RKO (cell line): ENCODE measurements around the gene NVL.
"Not testable (repeated sequence)": the region's sequence is repeated elsewhere in the genome, so short reads cannot be mapped to it uniquely, and the experiment has no call there.

Experiments used
- DNase-seq: peaks from one replicate; pipeline ENCODE4 v3.0.0-alpha.2; 2016; ENCODE audit warnings: low spot score

Gene NVL

DNA sequence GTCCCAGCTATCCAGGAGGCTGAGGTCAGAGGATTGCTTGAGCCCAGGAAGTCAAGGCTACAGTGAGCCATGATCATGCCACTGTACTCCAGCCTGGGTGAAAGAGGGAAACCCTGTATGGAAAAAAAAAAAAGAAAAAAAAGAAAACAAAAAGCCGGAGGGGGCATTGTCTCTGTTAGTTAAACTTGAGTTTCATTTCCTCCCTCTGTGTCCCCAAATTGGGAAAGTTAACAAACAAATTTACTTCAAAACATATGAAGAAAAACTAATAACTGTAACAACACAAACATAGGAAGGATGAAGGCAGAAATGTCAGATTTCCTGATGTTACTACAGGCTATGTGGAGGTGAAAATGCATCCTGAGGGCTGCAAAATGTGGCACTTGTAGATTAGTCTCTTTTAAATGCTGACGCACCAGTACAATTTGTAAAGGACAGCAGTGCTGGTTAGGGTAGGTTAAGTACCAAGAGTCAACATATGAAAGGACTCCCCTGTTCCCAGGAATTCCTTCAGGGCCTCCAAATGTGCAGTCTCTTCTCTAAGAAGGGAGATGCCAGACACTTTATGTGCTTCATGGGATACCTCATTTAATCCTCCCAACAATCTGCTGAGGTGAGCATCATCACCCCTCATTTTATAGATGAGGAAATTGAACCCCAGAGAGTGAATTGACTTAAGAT lies 94.0 kb downstream of the NVL start:
- no peak for DNase-seq

DNA sequence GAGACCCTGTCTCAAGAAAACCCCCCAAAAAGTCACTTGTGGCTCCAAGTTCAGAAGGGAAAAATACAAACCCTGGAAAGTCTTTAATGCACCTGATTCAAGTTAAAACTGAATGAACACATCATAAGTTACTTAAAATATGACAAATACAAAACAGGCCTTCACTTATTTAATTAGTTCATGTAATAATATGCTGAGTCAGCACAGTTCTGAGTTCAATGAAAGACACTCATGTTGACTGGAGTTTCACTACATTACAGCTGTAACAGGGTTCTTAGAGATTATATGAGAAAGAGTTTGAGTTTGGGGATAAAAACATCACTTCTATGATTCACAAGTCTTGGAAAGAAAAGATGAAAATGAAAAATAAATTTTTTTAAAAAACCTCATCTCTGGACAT lies 96.0 kb downstream of the NVL start:
- no peak for DNase-seq

DNA sequence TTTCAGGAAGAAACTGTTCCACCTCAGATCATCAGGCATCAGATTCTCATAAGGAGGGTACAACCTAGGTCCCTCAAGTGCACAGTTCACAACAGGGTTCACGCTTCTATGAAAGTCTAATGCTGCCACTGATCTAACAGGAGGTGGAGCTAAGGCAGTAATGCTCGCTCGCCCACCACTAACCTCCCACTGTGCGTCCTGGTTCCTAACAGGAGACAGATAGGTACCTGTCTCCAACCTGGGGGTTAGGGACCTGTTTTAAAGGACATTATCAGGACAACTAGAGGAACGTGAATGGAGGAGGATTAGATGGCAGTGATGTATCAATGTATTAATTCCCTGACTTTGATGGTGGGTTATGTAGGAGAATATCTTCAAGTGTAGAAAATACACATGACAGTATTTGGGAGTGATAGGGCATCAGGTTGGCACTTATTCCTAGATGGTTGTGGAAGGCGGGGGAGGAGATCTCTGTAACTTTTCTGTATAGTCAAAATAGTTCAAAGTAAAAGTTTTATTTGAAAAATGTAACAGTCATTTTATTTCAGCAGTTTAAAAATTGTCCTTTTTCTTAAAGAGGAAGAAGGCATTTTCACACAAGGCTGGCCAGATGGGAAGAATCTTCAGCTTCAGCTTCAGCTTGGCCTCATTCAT lies 103.0 kb downstream of the NVL start:
- DNase-seq: no peak

DNA sequence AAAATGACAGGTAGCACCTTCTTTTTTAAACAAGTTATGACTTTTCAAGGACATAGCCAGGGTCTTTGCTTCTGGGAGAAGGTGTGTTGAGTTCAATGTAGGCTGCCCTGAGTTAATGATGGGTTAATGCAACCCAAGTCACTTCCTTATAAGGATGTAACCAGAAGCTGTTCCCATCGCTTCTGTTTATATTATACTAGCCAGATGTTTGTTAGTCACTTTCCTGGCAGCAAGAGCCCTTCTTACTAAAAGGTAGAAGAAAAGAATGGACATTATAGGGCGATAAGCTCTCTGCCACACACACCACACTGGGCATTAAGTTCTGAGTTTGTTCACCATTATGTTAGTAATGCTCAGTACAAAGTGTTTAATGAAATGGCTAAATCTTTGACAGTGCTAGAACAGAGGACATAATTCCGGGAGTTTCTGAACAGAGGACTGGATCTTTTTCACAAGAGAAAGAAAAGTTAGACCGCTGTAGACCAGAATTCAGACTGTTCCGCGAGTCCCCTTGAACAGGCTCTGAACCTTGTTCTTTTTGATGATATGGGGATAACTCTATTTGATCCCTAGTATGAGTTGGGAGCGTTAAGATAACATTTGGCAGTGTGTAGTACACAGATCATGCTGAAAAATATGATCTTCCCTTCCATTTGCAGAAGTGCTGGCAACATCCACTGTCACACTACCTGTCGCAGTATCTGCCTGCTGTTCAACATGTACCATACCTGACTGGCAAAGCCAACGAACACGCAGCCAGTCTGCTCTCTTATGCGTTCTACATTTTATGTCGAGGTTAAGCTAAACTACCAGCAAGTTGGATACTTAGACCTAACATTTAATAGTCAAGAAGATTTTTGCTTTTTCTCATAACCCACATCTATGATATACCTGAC lies 105.9 kb downstream of the NVL start:
- peak; percentile 50 for DNase-seq

DNA sequence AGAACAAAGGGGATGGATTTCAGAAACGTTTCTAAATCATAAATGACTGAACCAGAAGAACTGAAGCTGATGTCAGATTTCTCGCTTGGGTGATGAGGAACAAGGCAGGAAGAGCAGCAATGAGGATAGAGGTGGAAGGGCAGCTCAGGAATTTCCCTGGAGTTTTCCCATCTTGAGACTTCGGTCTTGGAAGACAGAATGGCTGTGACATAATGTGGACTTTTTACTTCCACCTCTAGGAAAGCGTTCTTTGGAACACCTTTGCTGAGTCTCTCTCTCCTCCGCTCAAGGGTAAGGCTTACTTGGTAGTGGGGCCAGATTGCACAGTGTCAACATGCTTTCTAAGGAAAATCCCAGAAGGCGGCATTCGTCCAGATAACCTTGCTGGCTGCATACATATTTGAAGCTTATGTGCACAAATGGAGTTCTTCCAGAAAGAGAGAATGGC lies 110.3 kb downstream of the NVL start:
- no peak for DNase-seq

DNA sequence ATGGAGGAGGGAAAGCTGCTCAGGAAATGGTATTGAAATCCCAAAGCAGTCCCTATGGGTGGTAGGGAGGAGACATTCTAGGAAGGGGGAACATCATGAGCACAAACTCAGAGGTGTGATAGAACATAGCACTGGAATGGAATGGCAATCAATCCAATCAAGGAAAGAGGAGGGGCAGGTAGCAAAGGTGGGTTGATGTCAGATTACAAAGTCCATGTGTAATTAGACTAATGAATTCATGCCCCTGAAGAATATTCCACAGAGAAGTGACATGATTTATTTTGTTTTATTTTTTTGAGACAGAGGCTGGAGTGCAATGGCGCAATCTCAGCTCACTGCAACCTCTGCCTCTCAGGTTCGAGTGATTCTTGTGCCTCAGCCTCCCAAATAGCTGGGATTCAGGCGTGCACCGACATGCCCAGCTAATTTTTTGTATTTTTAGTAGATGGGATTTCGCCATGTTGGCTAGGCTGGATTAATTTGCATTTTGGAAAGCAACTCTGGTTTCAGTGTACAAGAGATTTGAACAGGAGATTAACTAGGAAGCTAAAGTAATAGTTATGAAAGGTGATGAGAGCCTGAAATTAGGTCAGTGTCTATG lies 110.9 kb downstream of the NVL start:
- no peak for DNase-seq

DNA sequence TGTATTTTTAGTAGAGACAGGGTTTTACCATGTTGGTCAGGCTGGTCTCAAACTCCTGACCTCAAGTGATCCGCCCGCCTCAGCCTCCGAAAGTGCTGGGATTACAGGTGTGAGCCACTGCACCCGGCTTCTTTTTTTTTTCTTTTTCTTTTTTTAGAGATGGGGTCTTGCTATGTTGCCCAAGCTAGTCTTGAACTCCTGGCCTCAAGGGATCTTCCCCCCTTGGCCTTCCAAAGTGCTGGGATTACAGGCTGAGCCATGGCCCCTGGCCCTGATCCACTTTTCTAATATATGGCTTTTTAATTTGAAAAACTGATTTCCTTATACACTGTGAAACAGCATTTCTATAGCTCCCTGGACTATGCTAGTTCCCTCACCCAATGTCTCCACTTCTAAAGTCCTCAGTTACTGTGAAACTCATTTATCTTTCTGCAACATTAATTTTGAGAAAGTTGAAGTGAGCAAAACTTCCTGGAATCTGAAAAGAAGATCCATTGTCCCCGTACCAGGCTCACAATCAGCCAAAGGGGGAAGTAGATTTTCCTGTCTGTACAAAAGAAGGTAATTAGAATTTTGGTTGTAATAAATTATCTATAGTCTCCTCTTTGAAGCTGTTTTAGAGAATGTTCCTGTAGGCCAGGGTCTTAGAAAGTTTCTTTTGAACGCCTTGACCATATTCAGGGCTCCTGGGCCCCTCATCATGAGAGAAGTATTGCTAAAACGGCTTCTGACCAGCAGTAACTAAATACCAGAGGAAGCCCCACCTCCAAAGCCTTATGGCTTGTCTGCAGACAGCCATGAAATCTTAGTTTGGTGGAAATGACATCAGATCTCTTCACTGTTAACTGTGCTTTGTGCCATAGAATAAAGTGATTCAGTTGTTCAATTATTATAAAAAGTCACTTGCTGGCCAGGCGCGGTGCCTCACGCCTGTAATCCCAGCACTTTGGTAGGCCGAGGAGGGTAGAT lies 112.0 kb downstream of the NVL start:
- no peak for DNase-seq

DNA sequence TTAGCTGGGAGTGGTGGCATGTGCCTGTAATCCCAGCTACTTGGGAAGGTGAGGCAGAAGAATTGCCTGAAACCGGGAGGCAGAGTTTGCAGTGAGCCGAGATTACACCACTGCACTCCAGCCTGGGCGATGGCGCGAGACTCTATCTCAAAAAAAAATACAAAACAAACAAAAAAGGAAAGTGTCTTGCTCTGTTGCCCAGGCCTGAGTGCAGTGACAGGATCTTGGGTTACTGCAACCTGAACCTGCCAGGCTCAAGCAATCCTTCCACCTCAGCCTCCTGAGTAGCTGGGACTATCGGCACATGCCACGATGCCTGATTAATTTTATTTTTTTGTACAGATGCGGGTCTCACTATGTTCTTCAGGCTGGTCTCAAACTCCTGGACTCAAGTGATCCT lies 113.6 kb downstream of the NVL start:
- DNase-seq: no peak

DNA sequence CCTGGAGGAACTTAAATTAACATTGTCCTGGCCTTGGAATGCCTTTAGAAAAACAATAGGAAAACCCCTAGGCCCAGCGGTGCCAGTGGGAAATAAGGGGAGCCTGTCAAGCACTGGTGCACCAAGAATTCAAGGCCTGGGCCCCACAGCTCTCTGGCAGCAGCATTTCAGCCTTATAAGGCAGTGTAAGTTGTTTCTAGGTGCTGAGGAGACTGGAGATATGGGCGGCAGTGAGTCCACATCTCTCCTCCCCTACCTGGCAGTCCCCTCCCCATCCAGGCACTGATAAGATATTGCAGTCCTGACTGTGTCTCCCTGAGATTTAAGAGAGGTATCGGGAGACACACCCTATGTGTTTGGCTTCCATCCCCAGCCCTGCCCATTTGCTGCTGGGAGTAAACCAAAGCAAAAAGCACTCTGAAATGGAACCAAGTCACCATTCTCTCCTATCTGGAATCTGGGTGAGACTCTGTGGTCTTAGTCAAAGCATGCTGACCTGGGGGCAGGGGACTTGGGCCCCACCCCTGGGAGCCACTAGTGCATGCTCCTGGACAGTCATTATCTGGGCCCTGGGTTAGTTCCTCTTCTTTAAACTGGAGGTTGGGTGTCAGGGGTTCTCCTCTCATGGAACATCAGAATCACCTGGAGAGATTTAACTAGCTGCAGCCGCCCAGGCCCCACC lies 116.4 kb downstream of the NVL start:
- DNase-seq: no peak

DNA sequence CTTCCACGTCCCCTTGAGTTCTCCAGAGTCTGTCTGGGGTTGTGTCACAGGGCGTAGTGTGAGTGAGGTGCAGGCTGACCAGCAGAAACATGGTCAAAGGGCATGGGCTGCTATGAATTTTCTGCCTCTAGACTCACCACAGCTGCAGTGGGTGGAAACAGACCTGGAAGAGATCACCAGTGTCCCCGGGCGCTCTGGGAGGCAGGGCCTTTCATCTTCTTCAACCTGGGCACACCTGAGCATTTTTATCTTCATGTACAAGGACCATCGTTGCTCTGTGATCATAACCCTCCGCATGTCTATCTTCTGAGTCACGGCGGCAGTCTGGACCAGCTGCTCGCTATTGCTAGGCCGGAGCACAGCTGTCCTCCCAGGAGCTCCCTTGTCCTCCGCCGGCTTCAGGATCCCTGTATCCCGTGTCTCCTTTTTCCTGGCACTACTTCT lies 117.3 kb downstream of the NVL start:
- no peak for DNase-seq

DNA sequence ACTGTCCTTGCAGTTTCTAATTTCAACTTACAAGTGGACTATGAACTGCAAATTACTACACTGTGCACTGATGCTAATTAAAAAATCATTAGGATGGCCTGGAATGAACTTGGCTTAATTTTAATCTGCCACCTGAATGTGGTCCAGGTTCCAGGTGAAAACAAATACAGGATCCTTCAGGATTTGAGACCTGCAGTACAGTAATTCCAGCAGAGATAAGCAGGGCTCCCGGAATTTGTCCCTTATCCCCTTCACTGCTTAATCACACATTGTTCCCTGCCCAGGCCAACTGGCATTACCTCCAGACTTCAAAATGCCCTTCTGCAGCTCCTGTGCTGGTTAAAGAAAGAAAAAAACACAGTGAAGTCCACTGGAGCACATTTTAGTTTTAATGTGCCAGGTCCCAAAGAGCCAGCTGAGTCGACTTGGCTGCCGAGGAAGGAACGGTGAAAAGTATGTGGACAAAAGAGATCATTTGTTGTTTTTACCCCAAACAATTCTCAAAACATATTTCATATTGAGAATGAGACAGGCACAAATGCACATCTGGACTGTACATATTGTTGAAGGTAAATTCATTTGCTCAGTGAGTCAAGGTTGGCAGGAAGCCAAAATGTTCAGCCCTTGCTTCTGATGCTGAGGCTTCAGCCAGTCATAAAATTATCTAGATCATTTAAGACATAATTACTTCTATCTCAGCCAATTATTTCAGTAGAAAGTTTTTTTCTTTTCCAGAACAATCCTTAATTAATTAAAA lies 118.6 kb downstream of the NVL start:
- peak; percentile 62 for DNase-seq

DNA sequence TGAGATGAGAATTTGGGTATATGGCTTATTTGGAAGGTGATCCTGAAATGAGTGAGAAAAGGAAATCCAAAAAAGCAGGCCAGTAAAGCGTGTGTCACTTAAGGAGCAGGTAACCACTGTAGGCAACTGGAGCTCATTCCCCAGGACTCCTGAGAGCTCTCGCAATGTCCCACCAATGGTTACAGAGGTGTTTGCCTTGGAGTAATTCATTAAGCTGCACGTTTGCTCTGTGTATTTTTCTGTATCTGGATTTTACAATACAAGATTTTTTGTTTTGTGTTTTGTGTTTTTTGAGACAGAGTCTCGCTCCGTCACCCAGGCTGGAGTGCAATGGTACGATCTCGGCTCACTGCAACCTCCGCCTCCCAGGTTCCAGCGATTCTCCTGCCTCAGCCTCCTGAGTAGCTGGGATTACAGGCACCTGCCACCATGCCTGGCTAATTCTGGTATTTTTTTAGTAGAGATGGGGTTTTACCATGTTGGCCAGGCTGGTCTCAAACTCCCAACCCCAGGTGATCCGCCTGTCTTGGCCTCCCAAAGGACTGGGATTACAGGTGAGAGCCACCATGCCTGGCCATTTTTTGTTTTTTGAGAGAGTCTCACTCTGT lies 123.9 kb downstream of the NVL start:
- DNase-seq: not testable (repeated sequence)

DNA sequence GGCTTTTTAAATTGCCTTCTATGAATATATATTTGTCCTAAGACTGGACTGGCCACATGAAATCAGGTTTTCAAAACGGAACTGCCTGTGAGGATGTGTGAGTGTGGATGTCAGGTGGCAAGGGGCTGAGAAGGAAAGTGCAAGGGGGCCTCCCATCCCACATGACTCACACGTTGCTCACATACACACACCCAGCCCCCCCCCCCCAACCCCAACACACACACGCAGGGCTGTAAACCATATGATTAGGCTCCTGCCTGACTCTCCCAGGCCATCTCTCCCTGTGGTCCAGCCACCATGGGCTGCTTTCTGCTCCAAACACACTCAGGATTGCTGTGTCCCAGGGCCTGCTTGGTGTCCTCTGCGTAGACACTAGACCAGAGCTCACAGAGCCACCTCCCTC lies 124.5 kb downstream of the NVL start:
- DNase-seq: peak; percentile 69

DNA sequence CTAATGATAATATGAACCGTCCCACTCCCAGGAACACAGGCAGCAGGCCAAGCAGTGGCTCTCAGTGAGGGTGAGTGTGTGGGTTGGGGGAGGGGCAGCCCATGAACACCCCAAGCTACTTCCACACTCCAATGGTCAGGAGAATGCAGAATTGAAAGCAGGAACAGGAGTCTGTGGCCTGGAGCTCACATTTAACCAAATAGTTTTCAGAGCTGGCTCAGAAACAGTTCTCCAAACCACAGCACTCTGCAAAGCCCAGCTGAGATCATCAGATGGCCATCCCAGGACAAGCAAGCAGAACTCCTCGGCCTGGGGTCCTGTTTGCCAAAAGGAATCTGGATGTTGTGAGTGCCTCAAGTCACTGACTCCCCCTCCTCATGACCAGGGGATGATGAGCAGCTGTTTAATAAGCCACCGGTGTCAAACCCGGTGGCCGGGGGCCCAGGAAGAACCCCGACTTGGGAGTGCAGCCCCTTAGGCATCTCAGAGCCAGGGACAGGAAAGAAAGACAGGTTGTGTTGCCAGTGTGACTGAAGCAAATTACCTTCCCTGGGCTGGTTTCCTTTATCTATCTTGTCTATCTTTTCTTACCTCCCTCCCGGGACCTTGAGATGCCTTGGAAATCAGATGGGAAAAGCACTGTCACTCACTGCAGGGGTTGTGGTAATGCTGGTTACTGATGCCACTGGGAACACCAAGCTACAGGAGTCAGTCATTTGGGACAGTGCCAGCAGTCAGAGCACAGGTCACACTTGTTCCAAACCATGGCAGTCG lies 126.5 kb downstream of the NVL start:
- DNase-seq: peak; percentile 20

DNA sequence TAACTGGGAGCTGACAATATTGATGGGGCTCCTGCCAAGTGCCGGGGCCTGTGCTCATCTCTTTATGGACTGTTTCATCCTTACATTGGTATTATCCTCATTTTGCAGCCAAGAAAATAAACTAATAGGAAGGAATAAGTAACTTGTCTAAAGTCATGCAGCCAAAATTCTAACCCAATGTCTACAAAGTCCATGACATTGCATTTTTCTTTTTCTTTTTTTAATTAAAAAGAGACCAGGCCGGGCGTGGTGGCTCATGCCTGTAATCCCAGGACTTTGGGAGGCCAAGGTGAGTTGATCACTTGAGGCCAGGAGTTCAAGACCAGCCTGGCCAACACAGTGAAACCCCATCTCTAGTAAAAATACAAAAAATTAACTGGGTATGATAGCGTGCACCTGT lies 128.1 kb downstream of the NVL start:
- no peak for DNase-seq

DNA sequence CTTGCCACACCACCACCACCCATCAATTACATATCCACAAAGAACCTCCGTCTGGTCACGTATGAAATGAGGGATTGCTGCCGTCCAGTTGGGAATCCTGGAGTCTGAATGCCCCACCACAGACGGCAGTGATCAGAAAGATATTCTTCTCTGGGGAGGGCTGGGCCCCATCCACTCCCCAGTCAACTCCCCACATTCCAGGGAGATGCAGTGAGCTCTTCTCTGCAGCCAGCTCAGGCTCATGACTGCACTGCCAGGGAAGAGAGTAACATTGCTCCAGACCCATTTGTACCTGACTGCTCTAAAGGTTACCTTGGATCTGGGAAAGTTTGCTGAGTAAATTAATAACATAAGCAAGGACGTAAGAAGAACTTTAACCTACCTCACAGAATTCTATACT lies 128.6 kb downstream of the NVL start:
- DNase-seq: no peak

DNA sequence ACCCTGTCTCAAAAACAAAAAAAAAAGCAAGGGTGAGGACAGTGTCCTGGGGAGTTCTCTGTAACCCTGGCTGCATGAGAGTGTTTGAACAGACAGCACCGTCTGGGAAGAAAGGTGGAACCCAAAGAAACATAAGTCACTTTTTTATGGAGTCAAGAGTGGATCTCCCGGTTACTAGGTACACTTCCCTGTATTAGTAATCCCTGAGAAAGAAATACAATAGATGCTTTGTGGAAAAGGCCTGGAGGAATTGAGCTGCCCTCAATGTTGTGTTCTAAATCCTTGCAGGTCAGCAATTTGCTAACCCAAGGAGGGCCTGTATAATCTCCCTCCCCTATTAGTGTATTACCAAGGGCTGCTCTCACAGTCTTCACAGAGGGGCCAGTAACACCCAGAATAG lies 130.3 kb downstream of the NVL start:
- DNase-seq: no peak

DNA sequence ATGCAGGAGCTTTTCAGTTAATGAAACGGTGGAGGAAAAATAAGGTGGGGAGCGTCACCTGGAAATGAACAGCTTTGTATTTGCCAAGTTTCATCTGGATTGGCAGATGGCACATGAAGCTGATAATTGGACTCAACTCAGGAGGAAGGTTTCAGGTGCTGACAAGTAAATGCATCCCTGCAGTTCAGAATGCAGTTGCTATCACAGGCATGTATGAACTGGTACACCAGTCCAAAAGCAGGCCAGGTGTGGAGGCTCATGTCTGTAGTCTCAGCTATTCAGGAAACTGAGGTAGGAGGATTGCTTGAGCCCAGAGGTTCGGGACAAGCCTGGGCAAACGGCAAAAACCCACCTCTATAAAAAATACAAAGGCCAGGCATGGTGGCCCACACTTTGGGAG lies 131.4 kb downstream of the NVL start:
- DNase-seq: no peak
